ENCODE data around the gene OSCP1.

OSCP1 gene

GRCh38 chr1:36436821-36437220, 13.4 kb downstream of the OSCP1 start:
- no peaks in the 10 kb centered on the region; the same call in 1 of the 2 replicates for H4K20me1 ChIP-seq (ENCODE audit: control insufficient read depth, insufficient read depth, low read depth, low read length)
- H3K4me1 ChIP-seq (ENCODE audit: control insufficient read depth, low read length) = no peaks in the 10 kb centered on the region
- no peaks in the 10 kb centered on the region for H3K9me3 ChIP-seq (ENCODE audit: control insufficient read depth, insufficient read depth, low read length)
- no peaks in the 10 kb centered on the region for H3K9me2 ChIP-seq (replicated peaks; ENCODE audit: control insufficient read depth, low read length)
- no peaks in the 10 kb centered on the region for H3F3A ChIP-seq (ENCODE audit: control insufficient read depth, insufficient read depth)
- H3K4me2 ChIP-seq (ENCODE audit: low read length) = no peak overlapping the region
- no peak overlapping the region for H3K4me3 ChIP-seq (ENCODE audit: low read length)
- no peaks in the 10 kb centered on the region for H3K27me3 ChIP-seq (ENCODE audit: control insufficient read depth, low read length)
- H3K79me2 ChIP-seq (ENCODE audit: control insufficient read depth, low read length) = no peaks in the 10 kb centered on the region
- no peak overlapping the region for H3K27ac ChIP-seq (ENCODE audit: low read depth, low read length)
- TF ChIP-seq CTCF (IDR thresholded peaks at IDR 0.05; ENCODE audit: low read depth, low read length, poor library complexity, severe bottlenecking) (no peak), EZH2phosphoT487 (IDR thresholded peaks at IDR 0.05; ENCODE audit: borderline replicate concordance, low read length) (no peak)
- no peaks in the 10 kb centered on the region for H3K36me3 ChIP-seq (ENCODE audit: control insufficient read depth, low read length)

- Histone ChIP-seq H3K4me1 (ENCODE audit: control insufficient read depth, low read length) (no peaks in the 10 kb centered on the region), H3K27me3 (ENCODE audit: control insufficient read depth, low read length) (no peaks in the 10 kb centered on the region)
Observed at GRCh38 chr1:36433102-36433501, 17.1 kb downstream of the OSCP1 start.

GRCh38 chr1:36432616-36433015, 17.6 kb downstream of the OSCP1 start:
- Histone ChIP-seq H3K36me3 (ENCODE audit: control insufficient read depth, low read length) (no peaks in the 10 kb centered on the region), H3K27me3 (ENCODE audit: control insufficient read depth, low read length) (no peaks in the 10 kb centered on the region), H4K20me1 (ENCODE audit: control insufficient read depth, insufficient read depth, low read depth, low read length) (no peaks in the 10 kb centered on the region), H3K4me2 (ENCODE audit: low read length) (no peak overlapping the region), H3K4me3 (ENCODE audit: low read length) (no peak overlapping the region), H3K27ac (ENCODE audit: low read depth, low read length) (no peak overlapping the region), H3F3A (ENCODE audit: control insufficient read depth, insufficient read depth) (no peaks in the 10 kb centered on the region), H3K4me1 (ENCODE audit: control insufficient read depth, low read length) (no peaks in the 10 kb centered on the region), H3K79me2 (ENCODE audit: control insufficient read depth, low read length) (no peaks in the 10 kb centered on the region), H3K9me3 (ENCODE audit: control insufficient read depth, insufficient read depth, low read length) (no peaks in the 10 kb centered on the region), H3K9me2 (replicated peaks; ENCODE audit: control insufficient read depth, low read length) (no peaks in the 10 kb centered on the region)
- TF ChIP-seq EZH2phosphoT487 (IDR thresholded peaks at IDR 0.05; ENCODE audit: borderline replicate concordance, low read length) = no peak
- no peak for TF ChIP-seq CTCF (IDR thresholded peaks at IDR 0.05; ENCODE audit: low read depth, low read length, poor library complexity, severe bottlenecking)

More at GRCh38 chr1:36433102-36433501, 17.1 kb downstream of the OSCP1 start:
- H3K4me3 ChIP-seq (ENCODE audit: low read length) = no peak overlapping the region
- H3K79me2 ChIP-seq (ENCODE audit: control insufficient read depth, low read length) = no peaks in the 10 kb centered on the region
- H3F3A ChIP-seq (ENCODE audit: control insufficient read depth, insufficient read depth) = no peaks in the 10 kb centered on the region
- H3K9me2 ChIP-seq (replicated peaks; ENCODE audit: control insufficient read depth, low read length) = no peaks in the 10 kb centered on the region
- no peaks in the 10 kb centered on the region for H3K36me3 ChIP-seq (ENCODE audit: control insufficient read depth, low read length)
- no peak for TF ChIP-seq CTCF (IDR thresholded peaks at IDR 0.05; ENCODE audit: low read depth, low read length, poor library complexity, severe bottlenecking)
- TF ChIP-seq EZH2phosphoT487 (IDR thresholded peaks at IDR 0.05; ENCODE audit: borderline replicate concordance, low read length) = no peak
- no peak overlapping the region for H3K4me2 ChIP-seq (ENCODE audit: low read length)
- H3K9me3 ChIP-seq (ENCODE audit: control insufficient read depth, insufficient read depth, low read length) = no peaks in the 10 kb centered on the region
- H3K27ac ChIP-seq (ENCODE audit: low read depth, low read length) = no peak overlapping the region
- no peaks in the 10 kb centered on the region for H4K20me1 ChIP-seq (ENCODE audit: control insufficient read depth, insufficient read depth, low read depth, low read length)

- Histone ChIP-seq H3K36me3 (ENCODE audit: control insufficient read depth, low read length) (no peaks in the 10 kb centered on the region), H3K9me2 (replicated peaks; ENCODE audit: control insufficient read depth, low read length) (no peaks in the 10 kb centered on the region), H3K27me3 (ENCODE audit: control insufficient read depth, low read length) (no peaks in the 10 kb centered on the region), H4K20me1 (ENCODE audit: control insufficient read depth, insufficient read depth, low read depth, low read length) (no peaks in the 10 kb centered on the region), H3K4me1 (ENCODE audit: control insufficient read depth, low read length) (peaks cover 4% of the 10 kb centered on the region), H3K27ac (ENCODE audit: low read depth, low read length) (no peak overlapping the region), H3K79me2 (ENCODE audit: control insufficient read depth, low read length) (no peaks in the 10 kb centered on the region), H3K4me3 (ENCODE audit: low read length) (no peak overlapping the region), H3K9me3 (ENCODE audit: control insufficient read depth, insufficient read depth, low read length) (no peaks in the 10 kb centered on the region), H3K4me2 (ENCODE audit: low read length) (no peak overlapping the region), H3F3A (ENCODE audit: control insufficient read depth, insufficient read depth) (no peaks in the 10 kb centered on the region)
- no peak for TF ChIP-seq EZH2phosphoT487 (IDR thresholded peaks at IDR 0.05; ENCODE audit: borderline replicate concordance, low read length)
- no peak for TF ChIP-seq CTCF (IDR thresholded peaks at IDR 0.05; ENCODE audit: low read depth, low read length, poor library complexity, severe bottlenecking)
Observed at GRCh38 chr1:36425791-36426190, 24.5 kb downstream of the OSCP1 start.

Measured in DOHH2 (cell line).